ENCODE results near the gene ABCA12. TPM values are rescaled to one million over a fixed set of nuclear protein-coding genes. Genes with fewer than 3 reads are reported as not detected.

The ABCA12 gene
- total and polyA plus RNA-seq, 2 of the 8 experiments (the other 6 are each of a cell fraction or from before 2014, with no cell fraction given), result not detected

GRCh38 chr2:214934006-214934405, 204.4 kb downstream of the ABCA12 start (continued):
- TF ChIP-seq GTF2F1 (IDR thresholded peaks at IDR 0.05; ENCODE audit: borderline replicate concordance, low read depth, low read length) (no peak), POLR2A (IDR thresholded peaks at IDR 0.05; ENCODE audit: control extremely low read depth in 1 of 2, low read depth in 2 of 2, low read length in 2 of 2) (no peak), EP300 (IDR thresholded peaks at IDR 0.05; ENCODE audit: borderline replicate concordance in 1 of 2, low read depth in 2 of 2, low read length in 2 of 2) (no peak), ATF3 (IDR thresholded peaks at IDR 0.05; ENCODE audit: insufficient read depth, low read depth, low read length) (no peak), BCL11A (IDR thresholded peaks at IDR 0.05; ENCODE audit: low read depth in 2 of 2, low read length in 2 of 2) (no peak), JUND (IDR thresholded peaks at IDR 0.05; ENCODE audit: low read length) (no peak), FOSL1 (IDR thresholded peaks at IDR 0.05; ENCODE audit: insufficient read depth, low read depth, low read length) (no peak), TEAD4 (IDR thresholded peaks at IDR 0.05; ENCODE audit: low read depth, low read length) (no peak)
